ENCODE data around the gene ACYP2.

- no peak for TF ChIP-seq POLR2A (IDR thresholded peaks at IDR 0.05)
- TF ChIP-seq, protein P1, sequence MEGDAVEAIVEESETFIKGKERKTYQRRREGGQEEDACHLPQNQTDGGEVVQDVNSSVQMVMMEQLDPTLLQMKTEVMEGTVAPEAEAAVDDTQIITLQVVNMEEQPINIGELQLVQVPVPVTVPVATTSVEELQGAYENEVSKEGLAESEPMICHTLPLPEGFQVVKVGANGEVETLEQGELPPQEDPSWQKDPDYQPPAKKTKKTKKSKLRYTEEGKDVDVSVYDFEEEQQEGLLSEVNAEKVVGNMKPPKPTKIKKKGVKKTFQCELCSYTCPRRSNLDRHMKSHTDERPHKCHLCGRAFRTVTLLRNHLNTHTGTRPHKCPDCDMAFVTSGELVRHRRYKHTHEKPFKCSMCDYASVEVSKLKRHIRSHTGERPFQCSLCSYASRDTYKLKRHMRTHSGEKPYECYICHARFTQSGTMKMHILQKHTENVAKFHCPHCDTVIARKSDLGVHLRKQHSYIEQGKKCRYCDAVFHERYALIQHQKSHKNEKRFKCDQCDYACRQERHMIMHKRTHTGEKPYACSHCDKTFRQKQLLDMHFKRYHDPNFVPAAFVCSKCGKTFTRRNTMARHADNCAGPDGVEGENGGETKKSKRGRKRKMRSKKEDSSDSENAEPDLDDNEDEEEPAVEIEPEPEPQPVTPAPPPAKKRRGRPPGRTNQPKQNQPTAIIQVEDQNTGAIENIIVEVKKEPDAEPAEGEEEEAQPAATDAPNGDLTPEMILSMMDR (IDR thresholded peaks at IDR 0.05) = no peak
Measured at GRCh38 chr2:54274781-54275242, 159.4 kb downstream of the ACYP2 start.
